ENCODE data around the gene SIDT2.

- TF ChIP-seq EZH2 (IDR thresholded peaks at IDR 0.05; ENCODE audit: low read depth) = no peak
- TF ChIP-seq CTCF (conservative IDR thresholded peaks at IDR 0.05) = no peak
Observed at GRCh38 chr11:117166491-117166890, 12.1 kb upstream of the SIDT2 start.
